NCI-H345 treated with DMSO at 0.1 percent for 48 hours (cell line): ENCODE measurements around the gene GRIP2.
A peak's percentile ranks its signal among the peaks of the same experiment; 100 is the strongest.
"Not testable (repeated sequence)": the region's sequence is repeated elsewhere in the genome, so short reads cannot be mapped to it uniquely, and the experiment has no call there.

Experiments used
- DNase-seq: peaks from one replicate; lab custom pipeline; 2025; ENCODE audit not compliant: unreplicated experiment; lab: John Stamatoyannopoulos, UW

GRIP2 gene

GRCh38 chr3:14522768-14523167 lies 17.4 kb downstream of the GRIP2 start:
- no peak for DNase-seq

GRCh38 chr3:14522129-14522691 lies 17.9 kb downstream of the GRIP2 start:
- DNase-seq = no peak

GRCh38 chr3:14521611-14522010 lies 18.5 kb downstream of the GRIP2 start:
- no peak for DNase-seq

- no peak for DNase-seq
Observed at GRCh38 chr3:14520967-14521366, 19.2 kb downstream of the GRIP2 start.

DNA sequence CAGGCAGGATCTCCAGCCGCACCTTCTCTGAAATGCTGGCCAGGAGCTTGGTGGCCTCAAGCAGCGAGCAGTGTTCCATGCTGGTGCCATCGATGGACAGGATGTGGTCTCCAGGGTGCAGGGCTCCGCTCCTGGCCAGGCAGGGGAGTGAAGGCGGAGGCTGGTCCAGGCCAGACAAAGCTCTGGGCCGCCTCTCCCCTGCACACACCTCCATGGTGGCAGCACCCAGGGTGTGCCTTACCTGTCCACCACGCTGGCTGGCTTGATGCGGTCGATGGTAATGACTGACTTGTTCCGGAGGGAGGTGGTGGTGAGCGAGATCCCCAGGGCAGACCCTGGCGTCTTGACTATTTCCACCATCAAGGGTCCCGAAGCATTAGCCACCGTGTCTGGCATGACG lies 20.0 kb downstream of the GRIP2 start:
- DNase-seq = no peak

GRCh38 chr3:14519406-14519805 lies 20.7 kb downstream of the GRIP2 start:
- no peak for DNase-seq

GRCh38 chr3:14518893-14519292 lies 21.2 kb downstream of the GRIP2 start:
- no peak for DNase-seq

GRCh38 chr3:14518432-14518802 lies 21.7 kb downstream of the GRIP2 start:
- no peak for DNase-seq

DNA sequence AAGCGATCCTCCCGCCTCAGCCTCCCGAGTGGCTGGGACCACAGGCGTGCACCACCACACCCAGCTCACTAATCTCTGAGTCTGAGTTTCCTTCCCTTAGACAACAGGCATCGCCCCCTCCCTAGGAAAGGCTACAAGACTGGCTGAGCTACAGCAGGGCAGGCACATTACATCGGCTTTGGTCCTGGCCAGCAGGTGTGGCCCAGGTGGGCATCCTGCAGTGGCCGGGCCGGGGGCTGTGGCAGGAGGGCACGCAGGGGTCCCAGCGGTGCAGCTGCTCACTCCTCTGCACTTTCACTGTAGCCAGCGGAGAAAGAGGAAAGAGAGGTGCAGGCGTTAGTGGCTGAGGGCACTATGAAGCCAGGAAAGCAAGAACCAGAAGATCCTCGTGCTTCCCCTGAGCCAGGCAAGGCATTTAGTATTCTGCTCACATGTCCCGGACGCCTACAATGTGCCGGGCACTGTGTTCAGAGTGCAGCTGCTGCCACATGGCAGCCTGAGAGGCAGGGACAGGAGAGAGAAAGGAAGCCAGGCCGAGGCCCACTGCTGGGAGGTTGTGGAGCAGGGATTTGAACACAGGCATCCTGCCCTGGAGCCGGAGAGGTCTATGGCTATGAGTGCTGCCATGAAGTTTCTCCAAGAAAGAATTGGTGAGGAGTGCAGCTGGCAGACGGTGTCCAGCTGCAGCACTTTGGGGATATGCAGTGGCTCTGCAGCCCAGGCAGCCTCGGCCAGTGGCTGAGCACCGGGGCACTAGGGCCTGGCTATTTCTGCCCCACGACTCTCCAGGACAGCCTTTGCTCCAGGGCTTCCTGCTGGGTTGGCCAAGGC lies 22.3 kb downstream of the GRIP2 start:
- no peak for DNase-seq

DNA sequence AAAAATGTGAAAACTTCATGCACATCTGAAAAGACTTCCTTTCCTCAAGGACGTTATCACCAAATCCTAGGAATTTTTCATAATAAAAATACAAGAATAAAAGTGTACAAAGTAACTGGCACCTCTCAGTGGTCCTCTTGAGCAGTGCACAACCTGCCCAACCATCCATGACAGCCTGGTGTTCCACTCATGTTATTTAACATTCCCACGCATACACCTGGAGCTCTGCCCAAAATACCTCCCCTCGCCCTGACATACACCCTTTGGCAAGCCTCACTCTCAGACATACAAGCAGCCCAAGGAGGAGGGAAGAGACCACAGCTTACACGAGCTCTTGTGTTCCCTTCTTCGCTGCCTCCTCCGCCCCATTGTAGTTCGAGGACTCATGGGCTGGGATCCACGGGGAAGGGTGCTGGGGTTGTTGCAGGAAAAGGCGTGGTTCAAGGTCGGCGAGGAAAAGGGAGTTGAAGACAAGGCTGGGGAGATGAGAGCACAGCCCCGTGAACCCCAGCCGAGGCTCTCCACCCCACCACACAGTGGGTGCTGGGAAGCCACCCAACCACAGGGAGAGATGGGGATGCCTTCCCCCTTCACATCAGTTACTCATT lies 23.3 kb downstream of the GRIP2 start:
- no peak for DNase-seq

DNA sequence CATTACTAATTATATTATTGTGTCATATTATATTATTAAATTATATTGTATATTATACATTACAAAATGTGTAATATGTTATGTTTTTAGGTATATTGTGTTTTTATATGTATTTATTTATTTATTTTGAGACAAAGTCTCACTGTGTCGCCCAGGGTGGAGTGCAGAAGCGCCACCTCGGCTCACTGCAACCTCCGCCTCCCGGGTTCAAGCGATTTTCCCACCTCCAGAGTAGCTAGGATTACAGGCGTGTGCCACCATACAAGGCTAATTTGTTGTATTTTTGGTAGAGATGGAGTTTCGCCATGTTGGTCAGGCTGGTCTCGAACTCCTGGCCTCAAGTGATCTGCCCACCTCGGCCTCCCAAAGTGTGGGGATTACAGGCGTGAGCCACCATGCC lies 24.6 kb downstream of the GRIP2 start:
- not testable (repeated sequence) for DNase-seq

- no peak for DNase-seq
Observed at GRCh38 chr3:14514323-14514720, 25.8 kb downstream of the GRIP2 start.

GRCh38 chr3:14513566-14514322 lies 26.4 kb downstream of the GRIP2 start:
- no peak for DNase-seq

DNA sequence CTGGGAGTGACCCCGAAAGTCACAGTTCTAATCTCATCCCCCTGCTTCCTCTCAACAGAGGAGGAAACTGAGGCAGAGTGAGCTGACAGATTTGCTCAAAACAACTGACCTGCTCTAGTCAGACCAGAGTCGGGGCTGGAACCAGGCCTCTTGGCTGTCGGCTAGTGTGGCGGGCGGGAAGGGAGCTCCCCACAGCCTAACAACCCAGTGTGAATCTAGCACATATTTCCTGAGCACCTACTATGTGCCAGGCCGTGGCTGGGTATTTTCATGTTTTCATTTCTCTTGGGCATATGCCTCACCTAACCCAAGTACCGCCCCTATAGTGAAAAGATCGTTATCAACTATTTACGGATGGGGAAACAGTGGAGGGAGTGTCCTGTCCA lies 27.2 kb downstream of the GRIP2 start:
- no peak for DNase-seq

GRCh38 chr3:14512281-14512941 lies 27.7 kb downstream of the GRIP2 start:
- no peak for DNase-seq

GRCh38 chr3:14511623-14512280 lies 28.4 kb downstream of the GRIP2 start:
- DNase-seq = peak; percentile 26

DNA sequence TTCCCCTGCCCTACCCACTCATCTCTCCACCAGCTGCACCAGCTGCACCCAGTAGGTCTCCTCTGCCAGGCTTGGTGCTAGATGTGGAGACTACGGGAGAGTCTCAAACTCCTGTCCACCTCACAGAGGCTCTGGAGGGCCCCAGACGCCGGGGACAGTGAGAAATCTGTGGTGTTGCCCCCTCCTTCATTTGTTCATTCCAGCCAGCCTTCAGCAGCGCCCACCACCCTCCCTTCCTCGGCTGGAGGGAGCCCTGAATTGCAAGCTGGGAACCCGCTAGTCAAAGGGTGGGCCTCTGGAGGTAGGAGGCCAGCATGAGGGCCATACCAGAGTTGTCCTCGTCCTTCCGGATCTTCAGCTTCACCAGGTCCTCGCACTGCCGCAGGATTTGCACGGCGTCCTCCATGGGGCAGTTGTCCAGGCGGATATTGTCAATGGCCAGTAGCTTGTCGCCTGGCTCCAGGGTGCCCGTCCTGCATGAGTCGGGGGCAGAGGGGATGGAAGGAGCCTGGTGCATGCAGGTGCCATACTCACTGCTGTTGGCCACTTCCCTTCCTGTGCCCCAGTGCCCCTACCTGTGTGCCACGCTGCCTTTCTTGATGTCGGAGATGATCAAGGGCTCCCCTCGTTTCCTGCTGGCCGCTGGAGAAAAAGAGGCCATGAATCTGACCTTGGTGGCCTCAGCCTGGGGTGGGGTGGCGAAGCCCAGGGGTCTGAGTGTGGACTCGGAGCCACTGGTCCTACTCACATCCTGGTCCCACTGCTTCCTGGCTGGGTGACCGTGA lies 29.1 kb downstream of the GRIP2 start:
- no peak for DNase-seq

DNA sequence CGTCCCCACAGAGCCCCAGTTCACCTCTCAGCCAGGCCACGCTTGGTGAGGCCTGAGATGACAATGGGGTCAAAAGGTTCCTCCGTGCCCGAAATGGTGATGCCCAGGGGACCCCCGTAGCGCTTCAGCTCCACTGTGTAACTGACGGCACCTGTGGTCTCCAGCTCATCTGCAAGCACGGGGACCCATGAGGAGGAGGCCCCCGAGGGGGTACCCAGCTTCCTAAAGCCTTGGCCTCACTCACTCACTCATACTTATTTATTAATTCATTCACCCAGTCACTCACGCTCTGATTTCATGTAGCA lies 30.4 kb downstream of the GRIP2 start:
- DNase-seq = no peak

- no peak for DNase-seq
Observed at GRCh38 chr3:14508966-14509795, 31.0 kb downstream of the GRIP2 start.
